NT2/D1 (cell line): Measurements from ENCODE around the gene SRSF12.

Experiments used
- DNase-seq: peaks from one replicate; pipeline ENCODE4 v3.0.0-alpha.2; 2011; ENCODE audit warnings: low read depth, low spot score
- H3K27me3 ChIP-seq: 2 replicates; pipeline ENCODE4 v1.6.0; 2011; ENCODE audit warnings: mild to moderate bottlenecking; ENCODE audit not compliant: insufficient read length, insufficient read depth
- H3K36me3 ChIP-seq: 2 replicates; pipeline ENCODE4 v1.6.1; 2011; ENCODE audit warnings: mild to moderate bottlenecking, low read length, mixed read lengths; ENCODE audit not compliant: insufficient read depth, insufficient read length
- H3K4me1 ChIP-seq: 2 replicates; pipeline ENCODE4 v1.5.1; 2011; ENCODE audit not compliant: insufficient read depth, insufficient read length
- H3K4me3 ChIP-seq: 2 replicates; pipeline ENCODE4 v1.5.1; 2011; ENCODE audit warnings: low read depth; ENCODE audit not compliant: insufficient read length
- H3K9ac ChIP-seq: 2 replicates; pipeline ENCODE4 v1.6.0; 2011; ENCODE audit warnings: low read depth; ENCODE audit not compliant: insufficient read length
- H3K9me3 ChIP-seq: 2 replicates; pipeline ENCODE4 v1.5.1; 2011; ENCODE audit warnings: mild to moderate bottlenecking, low read length; ENCODE audit not compliant: insufficient read depth
- SUZ12 ChIP-seq: IDR thresholded peaks from 2 replicates; pipeline ENCODE4 v1.6.1; 2011; ENCODE audit not compliant: insufficient read length, insufficient read depth; ENCODE audit errors: extremely low read depth
- YY1 ChIP-seq: IDR thresholded peaks from 2 replicates; pipeline ENCODE4 v1.6.1; 2011; ENCODE audit not compliant: insufficient read length, insufficient read depth
- ZNF274 ChIP-seq: IDR thresholded peaks from 2 replicates; pipeline ENCODE4 v1.6.1; 2011; ENCODE audit warnings: mild to moderate bottlenecking, low read depth, low read length

Gene SRSF12

GRCh38 chr6:89087881-89088280, 30.0 kb downstream of the SRSF12 start:
- no peaks in the 10 kb centered on the region for H3K9me3 ChIP-seq
- no peak for DNase-seq
- H3K4me1 ChIP-seq: no peaks in the 10 kb centered on the region
- H3K27me3 ChIP-seq: no peaks in the 10 kb centered on the region
- H3K4me3 ChIP-seq: no peak overlapping the region
- H3K9ac ChIP-seq: no peak overlapping the region
- H3K36me3 ChIP-seq: peaks cover 9% of the 10 kb centered on the region
- no peak for TF ChIP-seq SUZ12
- no peak for TF ChIP-seq YY1

- H3K27me3 ChIP-seq: no peaks in the 10 kb centered on the region
- DNase-seq: no peak
- no peak overlapping the region for H3K9ac ChIP-seq
- no peaks in the 10 kb centered on the region for H3K9me3 ChIP-seq
- peaks cover 9% of the 10 kb centered on the region for H3K36me3 ChIP-seq
- H3K4me3 ChIP-seq: no peak overlapping the region
- no peaks in the 10 kb centered on the region for H3K4me1 ChIP-seq
- TF ChIP-seq YY1 (no peak), SUZ12 (no peak), ZNF274 (no peak)
Observed at GRCh38 chr6:89085409-89086205, 32.3 kb downstream of the SRSF12 start.

GRCh38 chr6:89084954-89085353, 32.9 kb downstream of the SRSF12 start:
- Histone ChIP-seq H3K36me3 (peaks cover 9% of the 10 kb centered on the region), H3K9me3 (no peaks in the 10 kb centered on the region), H3K9ac (no peak overlapping the region)

GRCh38 chr6:89084542-89084941, 33.3 kb downstream of the SRSF12 start:
- Histone ChIP-seq H3K27me3 (no peaks in the 10 kb centered on the region), H3K4me3 (no peak overlapping the region), H3K9me3 (no peaks in the 10 kb centered on the region), H3K36me3 (peaks cover 9% of the 10 kb centered on the region), H3K9ac (no peak overlapping the region), H3K4me1 (no peaks in the 10 kb centered on the region)
- TF ChIP-seq ZNF274: no peak
- no peak for TF ChIP-seq YY1
- no peak for TF ChIP-seq SUZ12
- no peak for DNase-seq

More at GRCh38 chr6:89084954-89085353, 32.9 kb downstream of the SRSF12 start:
- H3K27me3 ChIP-seq: no peaks in the 10 kb centered on the region
- DNase-seq: no peak
- H3K4me1 ChIP-seq: no peaks in the 10 kb centered on the region
- TF ChIP-seq SUZ12 (no peak), ZNF274 (no peak), YY1 (no peak)
- H3K4me3 ChIP-seq: no peak overlapping the region

- no peak for DNase-seq
- no peaks in the 10 kb centered on the region for H3K27me3 ChIP-seq
- H3K9me3 ChIP-seq: no peaks in the 10 kb centered on the region
- H3K9ac ChIP-seq: peak overlapping the region; percentile 94
- H3K4me3 ChIP-seq: peak overlapping the region; percentile 74
- peaks cover 9% of the 10 kb centered on the region for H3K36me3 ChIP-seq
- H3K4me1 ChIP-seq: no peaks in the 10 kb centered on the region
- TF ChIP-seq SUZ12 (no peak), YY1 (no peak), ZNF274 (no peak)
Observed at GRCh38 chr6:89082486-89082891, 35.4 kb downstream of the SRSF12 start.

- peak overlapping the region; percentile 94 for H3K9ac ChIP-seq
- peak overlapping the region; percentile 84 for H3K4me3 ChIP-seq
- no peaks in the 10 kb centered on the region for H3K9me3 ChIP-seq
- TF ChIP-seq YY1 (no peak), SUZ12 (no peak), ZNF274 (no peak)
- H3K4me1 ChIP-seq: no peaks in the 10 kb centered on the region
- peak; percentile 63 for DNase-seq
- H3K27me3 ChIP-seq: no peaks in the 10 kb centered on the region
- H3K36me3 ChIP-seq: peaks cover 9% of the 10 kb centered on the region
Observed at GRCh38 chr6:89081423-89082322, 36.2 kb downstream of the SRSF12 start.

GRCh38 chr6:89081129-89081422, 36.8 kb downstream of the SRSF12 start:
- TF ChIP-seq ZNF274 (no peak), YY1 (no peak), SUZ12 (no peak)
- Histone ChIP-seq H3K9me3 (no peaks in the 10 kb centered on the region), H3K4me3 (peak overlapping the region; percentile 84), H3K9ac (peak overlapping the region; percentile 94), H3K36me3 (peaks cover 9% of the 10 kb centered on the region), H3K27me3 (no peaks in the 10 kb centered on the region), H3K4me1 (no peaks in the 10 kb centered on the region)
- DNase-seq: no peak
